HG03439 (cell line): ENCODE data around the gene PEX11B.
"Not testable (repeated sequence)": the region's sequence is repeated elsewhere in the genome, so short reads cannot be mapped to it uniquely, and the experiment has no call there.

Source experiments
- ATAC-seq: cut with Tn5 transposase; IDR thresholded peaks from one replicate; pipeline ENCODE4 v1.9.1; 2021; ENCODE audit warnings: mild to moderate bottlenecking, moderate library complexity; ENCODE audit not compliant: unreplicated experiment

PEX11B gene

GRCh38 chr1:145953861-145954260 lies 35.3 kb upstream of the PEX11B start:
- ATAC-seq = no peak

DNA sequence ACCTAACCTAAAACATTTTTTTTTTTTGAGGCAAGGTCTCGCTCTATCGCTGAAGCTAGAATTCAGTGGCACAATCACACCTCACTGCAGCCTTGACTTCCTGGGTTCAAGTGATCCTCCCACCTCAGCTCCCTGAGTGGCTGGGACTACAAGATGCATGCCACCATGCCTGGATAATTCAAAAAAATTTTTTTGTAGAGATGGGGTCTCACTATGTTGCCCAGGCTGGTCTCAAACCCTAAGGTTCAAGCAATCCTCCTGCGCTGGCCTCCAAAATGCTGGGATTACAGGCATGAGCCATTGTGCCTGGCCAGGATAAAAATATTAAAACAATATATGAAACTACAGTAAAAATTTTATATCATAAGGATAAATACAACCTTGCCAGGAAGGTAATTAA lies 34.4 kb upstream of the PEX11B start:
- no peak for ATAC-seq

- ATAC-seq = no peak
Observed at GRCh38 chr1:145951526-145951925, 33.0 kb upstream of the PEX11B start.

DNA sequence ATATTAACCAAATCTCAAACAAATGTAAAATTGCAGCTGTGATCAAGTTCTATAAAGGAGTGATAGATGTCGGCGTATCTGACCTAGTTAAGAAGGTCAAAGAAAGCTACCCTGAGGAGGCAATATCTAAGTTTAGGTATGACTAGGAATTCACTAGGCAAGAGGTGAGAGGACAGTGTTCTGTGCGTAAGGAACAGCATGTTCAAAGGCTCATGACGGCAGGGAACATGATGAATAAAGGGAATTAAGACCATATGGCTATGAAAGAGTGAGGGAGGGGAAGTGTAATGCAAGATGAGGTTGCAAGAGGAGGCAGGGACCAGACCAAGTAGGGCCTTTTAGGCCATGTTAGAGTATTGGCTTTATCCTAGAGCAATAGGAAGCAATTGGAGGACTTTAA lies 30.7 kb upstream of the PEX11B start:
- ATAC-seq = no peak

DNA sequence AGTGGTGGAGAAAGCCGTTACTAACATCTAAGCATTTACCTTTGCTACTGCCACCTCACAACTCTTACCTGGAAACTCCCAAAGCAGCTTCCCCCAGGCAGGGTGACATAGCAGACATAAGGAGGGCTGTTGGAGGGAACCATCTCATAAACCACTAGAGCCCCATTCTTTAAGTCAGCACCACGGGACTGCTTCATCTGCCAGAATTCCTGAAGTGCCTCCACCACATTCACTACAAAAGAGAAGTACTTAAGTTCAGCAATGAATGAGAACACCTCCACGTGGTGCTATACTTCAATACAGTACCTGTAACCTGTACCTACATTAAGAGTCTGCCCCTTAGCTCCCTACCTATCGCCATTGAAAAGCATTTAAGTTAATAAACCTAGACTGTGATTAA lies 29.0 kb upstream of the PEX11B start:
- no peak for ATAC-seq

- no peak for ATAC-seq
Observed at GRCh38 chr1:145946477-145946986, 28.0 kb upstream of the PEX11B start.

GRCh38 chr1:145944532-145944931 lies 26.0 kb upstream of the PEX11B start:
- no peak for ATAC-seq

DNA sequence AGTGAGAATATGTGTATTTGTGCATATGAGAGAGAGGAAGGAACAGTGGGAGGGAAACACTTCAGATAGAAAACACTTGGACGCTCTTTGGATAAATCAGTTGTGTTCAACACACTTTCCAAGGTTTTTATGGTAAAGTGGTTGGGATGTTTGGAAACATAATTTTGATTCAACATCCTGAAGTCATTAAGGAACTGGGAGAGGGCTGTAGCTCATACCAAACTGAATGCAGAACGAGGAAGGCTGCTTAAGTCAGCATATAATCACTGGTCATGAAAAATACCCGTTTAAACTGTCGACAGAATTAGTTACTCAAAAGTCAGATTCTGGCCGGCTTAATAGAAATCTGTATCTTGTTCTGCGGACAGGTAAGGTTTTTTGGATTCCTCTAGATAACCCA lies 24.4 kb upstream of the PEX11B start:
- no peak for ATAC-seq

DNA sequence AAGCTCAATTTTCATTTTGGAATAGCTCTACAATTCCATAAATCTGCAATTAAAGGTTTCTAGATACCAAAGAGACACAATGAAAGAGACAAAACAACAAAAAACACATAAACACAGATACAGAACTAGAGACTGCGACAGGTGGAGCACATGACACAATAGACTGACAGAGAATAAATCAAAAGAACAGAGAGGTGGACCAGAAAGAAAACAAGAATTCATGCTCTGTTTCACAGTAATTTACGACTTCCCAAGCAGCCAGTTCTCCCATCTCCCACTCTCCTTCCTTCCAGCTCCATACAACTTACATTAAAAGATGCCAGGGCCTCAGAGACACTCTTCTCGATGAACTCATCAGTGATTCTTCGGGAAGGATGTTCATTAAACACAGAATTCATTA lies 23.9 kb upstream of the PEX11B start:
- ATAC-seq = no peak

DNA sequence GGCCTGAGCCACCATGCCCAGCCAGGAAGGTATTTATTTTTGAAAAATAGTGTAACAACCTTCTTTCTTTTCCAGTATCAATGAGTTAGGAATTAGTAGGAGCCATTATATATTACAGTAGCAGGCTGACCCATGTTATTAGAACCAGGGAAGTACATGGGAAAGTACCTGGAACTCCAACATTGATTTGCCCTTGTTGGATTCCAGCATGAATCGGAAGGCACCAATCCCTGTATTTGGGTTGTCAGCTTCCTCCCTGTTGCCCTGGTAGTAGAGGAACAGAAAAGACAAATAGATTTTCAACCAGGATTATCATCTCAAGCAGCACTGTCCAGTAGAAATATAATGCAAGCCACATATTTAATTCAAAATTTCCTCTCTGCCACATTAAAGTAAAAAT lies 18.9 kb upstream of the PEX11B start:
- no peak for ATAC-seq

GRCh38 chr1:145936247-145936646 lies 17.7 kb upstream of the PEX11B start:
- ATAC-seq = no peak

DNA sequence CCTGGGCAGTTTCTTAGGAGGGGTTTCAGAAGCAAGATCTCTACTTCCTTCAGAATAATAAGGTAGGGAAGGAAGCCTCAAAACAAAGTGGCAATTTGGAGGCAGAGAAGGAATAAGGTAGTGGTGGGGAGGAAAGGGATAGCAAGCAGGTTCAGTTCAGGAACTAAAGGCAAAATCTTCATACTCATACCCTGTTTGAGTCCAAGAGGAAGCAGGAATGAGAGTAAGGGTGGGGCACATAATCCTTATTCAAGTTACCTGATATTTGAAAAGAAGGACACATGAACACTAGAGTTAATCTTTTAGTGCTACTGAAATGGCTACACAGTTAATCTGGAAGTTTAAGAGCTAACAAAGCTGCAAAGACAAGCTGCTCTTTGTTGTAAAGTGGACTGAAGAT lies 17.2 kb upstream of the PEX11B start:
- no peak for ATAC-seq

DNA sequence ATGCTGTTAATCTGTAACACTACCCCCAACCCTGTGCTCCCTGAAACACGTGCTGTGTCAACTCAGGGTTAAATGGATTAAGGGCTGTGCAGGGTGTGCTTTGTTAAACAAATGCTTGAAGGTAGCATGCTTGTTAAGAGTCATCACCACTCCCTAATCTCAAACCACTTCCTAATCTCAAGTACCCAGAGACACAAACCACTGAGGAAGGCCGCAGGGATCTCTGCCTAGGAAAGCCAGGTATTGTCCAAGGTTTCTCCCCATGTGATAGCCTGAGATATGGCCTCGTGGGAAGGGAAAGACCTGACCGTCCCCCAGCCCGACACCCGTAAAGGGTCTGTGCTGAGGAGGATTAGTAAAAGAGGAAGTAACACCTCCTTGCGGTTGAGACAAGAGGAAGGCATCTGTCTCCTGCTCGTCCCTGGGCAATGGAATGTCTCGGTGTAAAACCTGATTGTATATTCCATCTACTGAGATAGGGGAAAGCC lies 14.0 kb upstream of the PEX11B start:
- not testable (repeated sequence) for ATAC-seq

DNA sequence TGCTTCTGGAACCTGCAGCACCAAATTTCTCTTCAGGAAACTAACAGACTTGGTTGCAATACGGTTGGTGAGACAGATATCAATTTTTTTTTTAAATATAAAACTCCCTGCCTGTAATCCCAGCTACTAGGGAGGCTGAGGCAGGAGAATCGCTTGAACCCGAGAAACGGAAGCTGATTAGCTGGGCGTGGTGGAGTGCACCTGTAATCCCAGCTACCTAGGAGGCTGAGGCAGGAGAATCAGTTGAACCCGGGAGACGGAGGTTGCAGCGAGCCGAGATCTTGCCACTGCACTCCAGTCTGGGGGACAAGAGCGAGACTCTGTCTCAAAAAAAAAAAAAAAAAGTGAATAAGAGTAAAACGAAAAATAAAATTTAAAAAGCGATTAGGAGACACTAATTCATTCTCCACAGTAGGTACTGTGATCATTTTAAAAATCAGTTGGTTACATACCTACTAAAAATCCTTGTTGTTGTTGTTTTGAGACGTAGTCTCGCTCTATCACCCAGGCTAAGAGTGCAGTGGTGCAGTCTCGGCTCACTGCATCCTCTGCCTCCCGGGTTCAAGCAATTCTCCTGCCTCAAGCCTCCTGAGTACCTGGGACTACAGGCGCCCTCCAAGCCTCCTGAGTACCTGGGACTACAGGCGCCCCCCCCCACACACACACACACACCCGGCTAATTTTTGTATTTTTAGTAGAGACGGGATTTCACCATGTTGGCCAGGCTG lies 9.6 kb upstream of the PEX11B start:
- no peak for ATAC-seq

DNA sequence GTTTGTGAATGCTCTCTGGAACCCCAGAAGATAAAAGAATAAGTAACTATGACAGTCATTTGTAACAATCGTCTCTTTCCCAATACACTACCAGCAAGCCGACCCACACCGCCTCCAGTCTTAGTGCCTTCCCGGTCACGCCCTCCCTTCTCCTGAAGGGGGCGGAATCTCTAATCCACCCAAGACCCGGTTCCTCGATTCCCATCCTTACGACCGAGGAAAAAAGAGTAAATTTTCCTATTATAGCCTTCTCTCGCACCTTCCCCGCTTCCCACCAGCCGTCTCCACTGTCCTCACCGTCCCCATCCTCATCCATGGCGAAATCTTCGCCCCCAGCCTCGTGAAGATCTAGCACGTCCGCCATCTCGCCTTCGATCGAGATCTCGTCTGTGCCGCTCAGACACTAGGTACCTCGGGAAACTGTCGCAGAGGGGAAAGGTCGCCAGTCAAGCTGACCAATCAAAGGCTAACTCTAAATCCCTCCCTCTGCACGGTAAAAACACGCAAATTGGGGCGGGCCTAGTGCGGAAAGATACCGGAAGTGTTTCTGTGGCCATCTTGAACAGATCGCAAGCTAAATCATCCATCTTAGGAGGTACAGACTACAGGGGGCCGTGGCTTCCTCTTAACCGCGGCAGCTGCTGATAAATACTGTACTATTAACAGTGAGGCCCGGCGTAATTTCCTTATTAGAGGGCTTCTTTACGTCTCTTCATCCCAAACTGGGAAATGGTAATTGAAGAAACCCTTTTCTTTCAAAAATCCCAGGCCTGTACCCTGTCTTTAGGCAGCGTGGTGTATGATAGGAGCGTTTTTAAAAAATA lies 8.8 kb upstream of the PEX11B start, which contains the start of gene RBM8A:
TSS of gene RBM8A (minus strand) at position 422 of the 824 bp plus-strand sequence. CDS start at position 364, 58 bp downstream.
- ATAC-seq = peak; percentile 93

DNA sequence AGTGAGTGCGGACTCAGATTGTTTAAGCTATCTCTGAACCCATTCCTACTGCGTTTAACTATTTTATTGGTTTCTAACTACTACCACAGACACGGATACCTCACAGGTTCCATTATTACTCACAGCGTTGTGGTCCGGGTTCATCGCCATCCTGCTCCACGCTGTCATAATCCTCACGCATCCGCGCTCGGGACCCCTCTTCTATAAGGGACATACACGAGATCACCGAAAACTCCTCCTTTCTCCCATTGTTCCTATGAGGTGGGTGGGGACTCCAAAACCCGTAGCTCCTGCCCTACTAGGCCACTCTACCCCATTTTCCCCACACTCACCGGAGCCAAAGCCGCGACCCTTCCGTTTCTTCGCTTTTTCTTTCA lies 8.2 kb upstream of the PEX11B start:
- no peak for ATAC-seq

DNA sequence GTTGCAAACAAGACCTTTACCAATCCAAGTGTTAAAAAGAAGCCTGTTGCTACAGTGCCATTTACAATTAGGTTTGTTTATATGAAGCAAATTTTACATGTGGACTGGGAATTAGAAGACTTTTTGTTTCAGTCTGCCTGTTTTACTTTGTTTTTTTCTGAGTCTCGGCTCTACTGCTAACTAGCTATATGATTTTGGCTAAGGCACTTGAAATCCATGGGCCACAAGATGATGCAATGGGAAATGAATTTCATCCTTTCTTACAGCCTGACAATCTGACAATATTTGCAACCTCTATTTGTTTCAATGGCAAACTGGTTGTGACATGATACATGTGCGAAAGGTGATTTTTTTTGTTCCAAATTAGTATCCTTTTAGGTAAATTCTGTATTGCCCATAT lies 3.7 kb upstream of the PEX11B start:
- ATAC-seq = no peak

DNA sequence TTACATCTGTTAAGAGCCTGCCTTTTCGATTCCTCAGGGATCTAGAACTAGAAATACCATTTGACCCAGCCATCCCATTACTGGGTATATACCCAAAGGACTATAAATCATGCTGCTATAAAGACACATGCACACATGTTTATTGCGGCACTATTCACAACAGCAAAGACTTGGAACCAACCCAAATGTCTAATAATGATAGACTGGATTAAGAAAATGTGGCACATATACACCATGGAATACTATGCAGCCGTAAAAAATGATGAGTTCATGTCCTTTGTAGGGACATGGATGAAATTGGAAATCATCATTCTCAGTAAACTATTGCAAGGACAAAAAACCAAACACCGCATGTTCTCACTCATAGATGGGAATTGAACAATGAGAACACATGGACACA lies 1.8 kb upstream of the PEX11B start:
- not testable (repeated sequence) for ATAC-seq

GRCh38 chr1:145918992-145919939 lies 749 bp upstream of the PEX11B start:
- ATAC-seq = peak; percentile 74

DNA sequence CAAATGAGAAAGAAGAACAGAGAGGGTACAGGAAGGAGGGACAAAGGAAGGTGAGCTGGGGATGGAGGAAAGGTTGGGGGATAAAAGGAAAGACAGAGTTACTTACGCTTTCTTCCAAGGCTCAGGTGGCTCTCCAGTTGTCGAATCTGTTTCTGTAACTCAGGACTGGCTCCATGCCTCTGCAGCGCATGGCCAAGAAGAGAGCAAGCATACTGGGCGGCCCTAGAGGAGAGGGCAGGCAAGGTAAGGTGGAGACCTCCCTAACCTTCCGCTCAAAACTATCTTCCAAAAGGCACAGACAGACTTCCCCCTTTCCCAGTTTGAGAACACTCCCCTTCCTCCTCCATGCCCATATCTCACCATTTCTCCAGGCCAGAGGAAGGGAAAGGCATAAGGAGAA lies 922 bp downstream of the PEX11B start:
- no peak for ATAC-seq

GRCh38 chr1:145916745-145917144 lies 1.8 kb downstream of the PEX11B start:
- ATAC-seq = no peak
